CD4-positive, alpha-beta T cell (primary cell): ENCODE results near the gene IL10. TPM values are rescaled to one million over a fixed set of nuclear protein-coding genes. Genes with fewer than 3 reads are reported as not detected.

Source experiments
- ATAC-seq: fragments of 200-7000 bp; cut with Tn5 transposase; one replicate; pipeline ENCODE4 v1.10.0; 2022; ENCODE audit warnings: mild to moderate bottlenecking; ENCODE audit not compliant: poor library complexity
- CTCF ChIA-PET: fragments of 350-600 bp; sonication (Branson Sonifier 250); formaldehyde crosslinking; loops from one replicate; lab custom pipeline; 2021; ENCODE audit warnings: antibody characterized with exemption, inconsistent platforms; lab: Charles Lee
- POLR2A ChIA-PET: fragments of 350-600 bp; sonication (Branson Sonifier 250); formaldehyde crosslinking; loops from one replicate; lab custom pipeline; 2021; ENCODE audit warnings: antibody characterized with exemption, inconsistent platforms; lab: Charles Lee
- DNase-seq, 14 experiments: peaks; one replicate each; pipeline ENCODE4 v3.0.0-alpha.2; 2013 to 2020; ENCODE audit warnings: mixed read lengths in 2 of 14
- H3K27ac ChIP-seq, 2 donors: one replicate each; pipeline versions ENCODE4 v1.5.1 to v1.7.0; 2013; ENCODE audit warnings: low read length in 2 of 2, low read depth in 1 of 2, mild to moderate bottlenecking in 1 of 2
- H3K27me3 ChIP-seq, 2 experiments: 1 replicate in 1 of 2; 2 replicates in 1 of 2; pipeline versions ENCODE4 v1.6.1 to v1.7.0; 2013; ENCODE audit warnings: low read length in 2 of 2, control low read depth in 1 of 2, mild to moderate bottlenecking in 1 of 2, moderate library complexity in 1 of 2; ENCODE audit not compliant: insufficient read depth in 2 of 2, control insufficient read depth in 1 of 2
- H3K36me3 ChIP-seq: one replicate; pipeline ENCODE4 v1.6.1; 2013; ENCODE audit warnings: low read length, control low read depth; ENCODE audit not compliant: insufficient read depth
- H3K4me1 ChIP-seq: one replicate; pipeline ENCODE4 v1.6.1; 2013; ENCODE audit warnings: low read length, control low read depth; ENCODE audit not compliant: insufficient read depth
- H3K4me3 ChIP-seq: one replicate; pipeline ENCODE4 v1.5.1; 2013; ENCODE audit warnings: mild to moderate bottlenecking, low read length, moderate library complexity
- H3K9me3 ChIP-seq, 2 experiments: 1 replicate in 1 of 2; 2 replicates in 1 of 2; pipeline versions ENCODE4 v1.6.1 to v1.7.0; 2013; ENCODE audit warnings: low read length in 2 of 2, mild to moderate bottlenecking in 2 of 2, control low read depth in 1 of 2, moderate library complexity in 1 of 2; ENCODE audit not compliant: control insufficient read depth in 1 of 2, insufficient read depth in 1 of 2
- H3K27ac Mint-ChIP-seq: one replicate; pipeline ENCODE4 v1.8.0; 2020; ENCODE audit warnings: mixed read lengths
- H3K27me3 Mint-ChIP-seq: one replicate; pipeline ENCODE4 v1.8.0; 2021; ENCODE audit warnings: mixed read lengths
- H3K36me3 Mint-ChIP-seq: one replicate; pipeline ENCODE4 v1.8.0; 2021; ENCODE audit warnings: low read depth, mixed read lengths
- H3K4me1 Mint-ChIP-seq: one replicate; pipeline ENCODE4 v1.8.0; 2021; ENCODE audit warnings: low read depth, mixed read lengths
- H3K4me3 Mint-ChIP-seq: one replicate; pipeline ENCODE4 v1.8.0; 2020; ENCODE audit warnings: mild to moderate bottlenecking, mixed read lengths
- H3K9me3 Mint-ChIP-seq: one replicate; pipeline ENCODE4 v1.8.0; 2020; ENCODE audit warnings: mixed read lengths
- intact Hi-C, 2 experiments: fragments of 100-400 bp; cut with DNase I in 1 of 2; cut with micrococcal nuclease in 1 of 2; formaldehyde crosslinking; loops; one replicate each; pipeline versions ENCODE4 v1.15.1 to v1.9.0; 2023 to 2025; cut with DNase I, micrococcal nuclease
- total RNA-seq, 174 experiments: library from RNA in 2 of 174; stranded (reverse) in 2 of 174; gene quantifications; one replicate each; pipeline ENCODE4 v1.2.3 and lab custom pipeline; 2021 to 2026
- TF ChIP-seq, protein P1 (sequence below): fragments of 200-600 bp; IDR thresholded peaks from one replicate; pipeline ENCODE4 v1.8.0; 2022; ENCODE audit warnings: antibody characterized with exemption, mild to moderate bottlenecking

The IL10 gene
- total RNA-seq, 2 experiments from 2014 or later = 0.27 to 0.87 TPM

DNA sequence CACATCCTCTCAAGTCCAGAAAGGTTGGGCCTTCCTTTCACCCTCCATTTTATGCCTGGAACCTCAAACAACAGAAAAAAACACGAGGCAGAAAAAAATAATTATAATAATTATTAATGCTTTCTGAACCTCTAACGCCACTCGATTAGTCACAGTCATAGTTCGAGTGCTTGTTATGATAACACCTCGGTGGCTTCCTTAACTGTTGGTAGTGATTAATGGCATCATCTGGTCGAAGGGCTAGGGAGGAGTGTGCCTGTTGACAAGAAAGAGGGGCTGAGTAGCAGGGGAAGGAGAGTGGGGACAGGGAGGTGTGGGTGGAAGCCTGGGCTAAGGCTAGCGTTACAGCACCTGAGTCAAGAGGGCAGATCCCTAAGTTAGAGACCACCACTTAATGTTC lies 21.3 kb upstream of the IL10 start:
- no peak overlapping the region for H3K4me3 ChIP-seq
- Mint-ChIP-seq H3K9me3 (no peaks in the 10 kb centered on the region), H3K4me3 (no peak overlapping the region), H3K4me1 (peaks cover 59% of the 10 kb centered on the region), H3K27me3 (no peaks in the 10 kb centered on the region), H3K27ac (no peak overlapping the region), H3K36me3 (no peaks in the 10 kb centered on the region)
- DNase-seq (no peak), ATAC-seq (no peak)
- CTCF ChIA-PET = no interaction called here
- POLR2A ChIA-PET = interaction anchor here (1.5 kb wide), 1 partner anchor 9 kb away, joined by 8 read pairs; no protein-coding TSS in a partner anchor
- TF ChIP-seq, protein P1, sequence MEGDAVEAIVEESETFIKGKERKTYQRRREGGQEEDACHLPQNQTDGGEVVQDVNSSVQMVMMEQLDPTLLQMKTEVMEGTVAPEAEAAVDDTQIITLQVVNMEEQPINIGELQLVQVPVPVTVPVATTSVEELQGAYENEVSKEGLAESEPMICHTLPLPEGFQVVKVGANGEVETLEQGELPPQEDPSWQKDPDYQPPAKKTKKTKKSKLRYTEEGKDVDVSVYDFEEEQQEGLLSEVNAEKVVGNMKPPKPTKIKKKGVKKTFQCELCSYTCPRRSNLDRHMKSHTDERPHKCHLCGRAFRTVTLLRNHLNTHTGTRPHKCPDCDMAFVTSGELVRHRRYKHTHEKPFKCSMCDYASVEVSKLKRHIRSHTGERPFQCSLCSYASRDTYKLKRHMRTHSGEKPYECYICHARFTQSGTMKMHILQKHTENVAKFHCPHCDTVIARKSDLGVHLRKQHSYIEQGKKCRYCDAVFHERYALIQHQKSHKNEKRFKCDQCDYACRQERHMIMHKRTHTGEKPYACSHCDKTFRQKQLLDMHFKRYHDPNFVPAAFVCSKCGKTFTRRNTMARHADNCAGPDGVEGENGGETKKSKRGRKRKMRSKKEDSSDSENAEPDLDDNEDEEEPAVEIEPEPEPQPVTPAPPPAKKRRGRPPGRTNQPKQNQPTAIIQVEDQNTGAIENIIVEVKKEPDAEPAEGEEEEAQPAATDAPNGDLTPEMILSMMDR = no peak
- intact Hi-C loops = loop anchor here in 1 of 2 experiments (2.0 kb wide), 1 partner anchor 21 kb away; the partner anchor contains the start of gene IL10
- H3K9me3 ChIP-seq = no peaks in the 10 kb centered on the region
- H3K27me3 ChIP-seq = no peaks in the 10 kb centered on the region
- no peaks in the 10 kb centered on the region for H3K36me3 ChIP-seq
- H3K27ac ChIP-seq = no peak overlapping the region
- H3K4me1 ChIP-seq = peaks cover 60% of the 10 kb centered on the region

DNA sequence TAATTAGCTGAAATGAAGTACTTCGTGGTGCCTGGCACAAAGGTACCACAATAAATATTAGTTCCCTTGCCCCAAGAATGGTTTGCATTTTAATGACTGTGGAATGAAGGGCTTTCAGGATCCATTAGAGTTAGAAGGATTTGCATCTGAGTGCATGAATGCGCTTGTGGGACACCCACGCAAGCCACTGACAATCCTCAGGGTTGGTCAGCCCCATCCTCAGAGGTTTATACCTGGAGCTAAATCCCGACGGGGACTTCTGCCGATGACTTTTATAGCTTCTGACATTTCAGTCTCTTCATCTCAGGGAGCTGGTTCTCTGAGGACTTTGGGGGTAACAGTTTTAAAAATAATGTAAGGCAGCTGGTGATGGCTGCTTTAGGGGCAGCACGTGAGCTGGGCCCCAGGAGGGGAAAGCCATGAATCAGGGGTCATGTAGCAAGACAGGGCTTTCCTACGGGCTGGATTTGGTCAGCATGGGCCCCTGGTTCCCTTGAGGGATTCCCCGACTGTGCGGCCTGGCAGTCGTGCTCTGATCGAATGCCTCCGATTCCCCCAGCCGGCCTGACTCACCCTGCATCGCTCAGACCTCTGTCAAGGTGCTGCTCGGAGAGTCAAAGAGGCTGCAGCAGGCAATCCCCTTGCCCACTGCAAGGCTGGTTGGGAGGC lies 20.8 kb upstream of the IL10 start:
- Mint-ChIP-seq H3K27ac (no peak overlapping the region), H3K36me3 (no peaks in the 10 kb centered on the region), H3K4me1 (peaks cover 56% of the 10 kb centered on the region), H3K4me3 (no peak overlapping the region), H3K27me3 (no peaks in the 10 kb centered on the region), H3K9me3 (no peaks in the 10 kb centered on the region)
- ATAC-seq (no peak), DNase-seq (peak in 1 of 14 experiments; percentile 48)
- ChIA-PET POLR2A (interaction anchor here (0.7 to 1.5 kb wide), 2 partner anchors 9 to 10 kb away, joined by 3 to 8 read pairs; no protein-coding TSS in a partner anchor), CTCF (no interaction called here)
- no peaks in the 10 kb centered on the region for H3K9me3 ChIP-seq
- peaks cover 54% of the 10 kb centered on the region for H3K4me1 ChIP-seq
- no peaks in the 10 kb centered on the region for H3K27me3 ChIP-seq
- H3K27ac ChIP-seq = no peak overlapping the region
- H3K4me3 ChIP-seq = no peak overlapping the region
- TF ChIP-seq, protein P1 = no peak
- no peaks in the 10 kb centered on the region for H3K36me3 ChIP-seq
- intact Hi-C loops = loop anchor here in 1 of 2 experiments (2.0 kb wide), 1 partner anchor 20 kb away; the partner anchor contains the start of gene IL10

DNA sequence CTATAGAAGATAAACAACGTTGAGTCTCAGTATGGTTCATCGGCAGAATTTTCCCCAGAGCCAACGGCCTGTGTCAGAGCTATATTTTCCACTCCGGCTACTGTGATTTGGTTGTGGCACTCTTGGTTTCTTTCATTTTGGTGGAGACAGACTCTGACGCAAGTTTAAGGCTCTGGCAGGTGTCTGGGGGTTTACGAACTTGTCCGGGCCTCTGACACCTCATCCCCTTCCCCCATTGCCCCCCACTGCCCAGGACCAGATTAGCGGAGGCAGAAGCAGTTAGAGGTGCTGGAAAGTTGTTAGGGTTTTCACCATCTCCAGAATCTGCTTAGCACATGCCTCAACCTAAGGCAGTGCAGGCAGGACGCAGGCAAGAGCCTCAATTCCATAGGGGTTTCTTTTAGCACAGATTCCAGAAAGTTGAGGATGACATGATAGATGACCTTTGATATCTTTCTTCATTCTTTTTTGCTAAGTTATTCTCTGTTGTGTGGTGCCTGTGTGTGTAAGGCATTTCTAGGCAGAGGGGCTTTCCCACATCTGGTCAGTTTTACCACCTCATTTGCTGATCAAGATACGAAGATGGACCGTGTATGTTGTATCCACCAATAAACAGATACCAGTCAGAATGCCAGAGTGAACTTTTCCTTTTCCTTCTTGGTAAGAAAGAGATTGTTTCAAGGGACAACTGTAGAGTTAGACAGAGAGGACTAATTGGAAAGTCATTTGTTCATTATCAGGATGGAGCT lies 18.4 kb upstream of the IL10 start:
- peaks cover 54% of the 10 kb centered on the region for H3K4me1 ChIP-seq
- TF ChIP-seq, protein P1 = no peak
- CTCF ChIA-PET = no interaction called here
- H3K4me3 ChIP-seq = no peak overlapping the region
- H3K36me3 ChIP-seq = no peaks in the 10 kb centered on the region
- DNase-seq = peak in 1 of 14 experiments; percentile 29
- H3K27ac ChIP-seq = no peak overlapping the region
- H3K9me3 Mint-ChIP-seq = no peaks in the 10 kb centered on the region
- no peak for ATAC-seq
- intact Hi-C loops = no loop called here
- peak overlapping the region; percentile 22 for H3K4me3 Mint-ChIP-seq
- H3K4me1 Mint-ChIP-seq = peaks cover 74% of the 10 kb centered on the region
- no peaks in the 10 kb centered on the region for H3K27me3 ChIP-seq
- H3K36me3 Mint-ChIP-seq = no peaks in the 10 kb centered on the region
- H3K27me3 Mint-ChIP-seq = no peaks in the 10 kb centered on the region
- peak overlapping the region; percentile 45 for H3K27ac Mint-ChIP-seq
- no peaks in the 10 kb centered on the region for H3K9me3 ChIP-seq
- POLR2A ChIA-PET = interaction anchor here (0.6 to 1.2 kb wide), 3 partner anchors 16 to 23 kb away, joined by 3 to 7 read pairs (median 3); no protein-coding TSS in a partner anchor
